DMS153 treated with DMSO at 0.1 percent for 48 hours (cell line): ENCODE data around the gene PURA.
"Not testable (repeated sequence)": the region's sequence is repeated elsewhere in the genome, so short reads cannot be mapped to it uniquely, and the experiment has no call there.

Source experiments
- DNase-seq: peaks from one replicate; lab custom pipeline; 2025; ENCODE audit not compliant: unreplicated experiment; lab: John Stamatoyannopoulos, UW

The PURA gene

DNA sequence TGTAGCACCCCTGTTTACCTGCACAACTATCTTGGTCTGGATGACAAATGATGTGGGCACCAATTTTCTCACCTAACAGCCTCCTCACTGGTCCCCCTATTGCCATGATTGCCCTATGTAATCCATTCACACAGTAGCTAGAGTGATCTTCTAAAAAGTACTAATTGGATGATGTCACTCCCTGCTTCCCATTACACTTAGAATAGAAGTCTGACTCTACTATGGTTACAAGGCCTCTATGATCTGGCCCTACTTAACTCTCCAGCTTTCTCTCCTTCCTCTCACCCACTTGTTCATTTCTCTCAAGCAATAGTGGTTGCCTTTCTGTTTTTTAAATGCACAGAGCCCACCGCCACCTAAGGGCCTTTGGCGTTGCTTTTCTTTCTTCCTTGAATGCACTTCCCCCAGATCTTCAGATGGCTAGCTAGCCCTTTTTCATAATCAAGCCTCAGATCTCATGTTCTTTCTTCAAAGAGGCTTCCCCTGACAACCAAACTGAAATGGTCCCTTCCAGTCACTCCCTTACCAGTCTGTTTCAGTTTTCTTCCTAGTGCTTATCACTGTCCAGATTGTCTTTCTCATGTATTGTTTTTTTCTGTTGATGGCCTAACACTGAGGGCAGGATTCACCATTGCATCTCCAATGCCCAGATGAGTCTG lies 20.5 kb downstream of the PURA start:
- DNase-seq, result no peak

DNA sequence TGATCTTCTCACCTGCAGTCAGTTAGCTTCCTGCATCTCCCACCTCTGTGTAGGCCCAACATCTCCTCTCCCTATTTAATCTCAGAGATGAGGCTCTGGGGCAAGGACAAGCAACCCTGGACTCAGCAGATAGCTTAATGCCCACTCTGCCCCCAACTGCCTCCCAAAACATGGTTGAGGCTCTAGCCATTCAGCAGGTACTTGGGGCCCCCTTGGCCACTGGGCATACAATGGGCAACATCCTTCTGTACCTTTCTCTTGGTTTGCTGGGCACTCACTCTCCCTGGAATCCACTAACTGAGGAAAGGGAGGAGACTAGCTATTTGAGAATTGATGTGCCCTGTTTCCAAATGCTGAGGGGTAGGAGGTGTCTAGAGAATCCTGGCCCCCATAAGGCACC lies 21.2 kb downstream of the PURA start:
- no peak for DNase-seq

DNA sequence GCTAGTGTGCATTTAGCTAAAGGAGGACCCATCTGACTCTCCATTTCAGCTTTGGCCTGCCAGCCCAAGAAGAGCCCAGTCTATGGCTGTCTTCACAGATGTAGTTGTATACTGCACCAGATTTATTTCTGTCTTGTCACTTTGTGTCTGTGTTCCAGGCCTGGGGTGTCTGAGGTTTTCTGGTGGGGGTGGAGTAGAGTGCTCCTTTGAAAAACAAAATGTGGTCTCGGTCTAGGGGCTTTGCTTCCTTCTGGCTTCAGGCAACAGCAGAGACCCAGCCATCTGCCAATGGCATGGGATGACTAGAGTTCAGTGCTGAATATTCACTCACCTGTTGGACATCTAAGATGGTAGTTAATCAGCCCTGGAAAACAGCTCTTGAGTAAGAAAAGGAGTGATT lies 22.7 kb downstream of the PURA start:
- DNase-seq, result no peak

GRCh38 chr5:140140435-140140834 lies 26.5 kb downstream of the PURA start:
- no peak for DNase-seq

GRCh38 chr5:140141241-140141640 lies 27.3 kb downstream of the PURA start:
- DNase-seq, result no peak

GRCh38 chr5:140142246-140142645 lies 28.3 kb downstream of the PURA start:
- DNase-seq, result no peak

DNA sequence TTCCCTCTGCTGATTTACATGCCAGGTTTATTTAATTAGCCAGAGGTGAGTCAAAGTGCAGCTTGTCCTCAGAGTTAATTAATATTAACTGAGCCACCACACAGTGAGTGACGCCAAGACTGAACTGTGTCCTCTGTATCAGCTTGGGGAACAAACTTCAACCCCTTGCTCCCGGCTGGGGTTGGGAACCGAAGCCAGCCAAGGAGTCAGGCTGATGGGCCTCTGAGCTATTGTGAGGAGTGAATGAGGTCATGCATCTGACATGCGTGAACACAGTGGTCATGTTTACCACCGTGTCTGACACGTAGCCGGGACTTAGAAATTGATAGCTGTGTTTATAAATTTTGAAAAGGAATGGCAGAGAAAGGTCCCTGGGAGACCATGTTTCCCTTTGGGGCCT lies 28.9 kb downstream of the PURA start:
- DNase-seq, result no peak

GRCh38 chr5:140143521-140144258 lies 29.8 kb downstream of the PURA start:
- DNase-seq, result no peak

DNA sequence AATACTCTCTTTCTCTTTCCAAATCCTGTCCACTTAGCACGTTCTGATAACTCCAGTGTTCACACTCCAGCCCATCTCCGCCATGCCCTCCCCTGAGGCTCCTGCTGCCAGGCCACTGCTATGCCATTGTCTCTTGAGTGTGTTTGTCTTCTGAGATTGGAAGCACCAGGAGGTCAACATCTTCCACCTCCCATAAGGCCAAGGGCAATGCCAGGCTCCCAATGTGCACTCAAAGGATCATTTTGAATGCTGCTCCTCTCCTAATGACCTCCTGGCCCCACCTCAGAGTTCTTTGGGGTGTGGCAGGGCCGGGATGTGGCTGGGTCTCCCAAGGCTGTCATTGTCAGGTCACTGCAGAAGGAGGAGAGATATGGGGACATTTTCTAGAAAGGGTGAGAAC lies 31.3 kb downstream of the PURA start:
- no peak for DNase-seq

DNA sequence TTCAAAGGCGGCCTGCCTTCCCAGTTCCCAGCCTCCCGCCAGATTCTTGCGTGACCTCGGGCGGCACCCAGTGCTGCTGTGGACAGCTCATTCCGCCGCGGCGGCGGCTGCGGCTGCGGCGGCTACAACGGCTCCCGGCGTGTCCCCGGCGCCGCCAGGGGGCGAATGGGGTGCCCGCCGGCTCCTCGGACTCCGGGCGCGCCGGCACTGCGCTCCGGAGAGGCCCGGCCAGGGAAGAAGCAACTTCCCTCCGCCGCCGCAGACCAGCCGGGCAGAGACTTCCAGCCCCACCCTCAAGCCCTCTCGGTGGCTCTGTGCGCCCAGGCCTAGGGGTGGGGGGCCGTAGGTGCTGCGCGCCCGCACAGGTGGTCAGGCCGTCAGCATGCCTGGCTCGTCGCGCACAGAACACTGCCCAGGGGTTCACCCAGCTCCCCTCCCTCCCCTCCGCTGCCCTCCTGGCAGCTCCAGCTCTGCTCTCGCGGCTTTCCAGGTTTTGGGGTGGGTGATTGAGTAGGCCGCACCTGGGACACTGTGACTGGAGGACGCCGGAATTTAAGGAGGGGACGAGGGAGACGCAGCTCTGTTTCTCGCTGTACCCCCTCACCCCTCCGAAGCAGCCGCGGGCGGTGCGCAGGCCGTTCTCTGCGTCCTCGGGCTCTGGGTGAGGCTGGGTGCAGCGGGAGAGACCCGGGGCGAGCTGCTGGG lies 32.1 kb downstream of the PURA start:
- no peak for DNase-seq

DNA sequence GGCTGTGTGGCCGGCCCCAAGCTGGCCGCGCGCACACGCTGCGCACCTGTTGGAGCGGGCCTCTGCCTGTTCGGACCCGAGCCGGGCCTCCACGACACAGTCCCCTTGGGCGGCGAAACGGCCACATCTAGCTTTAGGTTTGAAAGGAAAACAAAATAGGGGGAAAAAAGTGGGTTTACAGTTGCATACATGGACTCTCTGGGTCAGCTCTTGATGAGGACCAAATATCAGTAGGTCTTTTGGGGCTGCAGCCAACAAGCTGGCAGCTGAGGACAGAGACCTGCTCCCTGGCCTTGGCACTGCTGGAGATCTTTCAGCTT lies 32.6 kb downstream of the PURA start:
- DNase-seq, result no peak

DNA sequence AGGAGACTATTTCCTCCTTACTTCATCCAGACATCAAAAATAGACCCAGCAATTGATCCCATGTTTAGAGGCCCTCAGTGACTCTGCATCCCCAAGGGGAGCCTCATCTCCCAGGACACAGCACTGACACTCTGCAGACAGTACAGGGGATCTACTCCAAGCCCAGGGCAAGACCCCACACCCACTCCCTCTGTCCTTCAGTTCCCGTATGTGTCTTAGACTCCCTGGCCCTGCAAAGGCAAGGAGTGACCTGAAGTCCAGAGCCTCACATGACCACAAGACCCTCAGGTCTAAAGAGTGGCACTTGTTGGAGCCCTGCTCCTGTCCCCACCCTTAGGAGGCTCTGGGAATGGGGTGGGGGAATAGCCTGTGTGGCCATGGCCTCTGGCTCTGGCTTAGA lies 33.6 kb downstream of the PURA start:
- no peak for DNase-seq

GRCh38 chr5:140148508-140148907 lies 34.6 kb downstream of the PURA start:
- DNase-seq, result no peak

DNA sequence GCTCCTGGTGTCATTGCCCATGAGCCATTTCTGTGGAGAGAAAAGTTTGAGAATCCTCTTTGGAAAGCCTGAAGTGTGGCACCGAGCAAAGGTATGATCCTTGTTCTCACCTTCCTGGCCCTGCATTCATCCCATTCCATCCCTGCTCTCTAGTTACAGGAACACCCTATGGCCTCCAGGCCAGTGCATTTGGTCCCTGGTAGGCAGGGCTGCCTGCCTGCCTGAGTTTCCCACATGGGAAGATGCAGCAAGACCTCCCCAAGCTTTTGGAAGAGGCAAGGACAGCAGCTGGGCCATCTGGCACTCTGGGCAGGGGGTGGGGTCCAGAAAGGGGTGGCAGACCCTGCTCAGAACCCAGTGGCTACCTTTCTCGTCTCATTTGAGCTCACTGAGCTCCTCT lies 36.3 kb downstream of the PURA start:
- no peak for DNase-seq

- no peak for DNase-seq
These were observed 37.5 kb downstream of the PURA start for GRCh38 chr5:140151144-140152021.

DNA sequence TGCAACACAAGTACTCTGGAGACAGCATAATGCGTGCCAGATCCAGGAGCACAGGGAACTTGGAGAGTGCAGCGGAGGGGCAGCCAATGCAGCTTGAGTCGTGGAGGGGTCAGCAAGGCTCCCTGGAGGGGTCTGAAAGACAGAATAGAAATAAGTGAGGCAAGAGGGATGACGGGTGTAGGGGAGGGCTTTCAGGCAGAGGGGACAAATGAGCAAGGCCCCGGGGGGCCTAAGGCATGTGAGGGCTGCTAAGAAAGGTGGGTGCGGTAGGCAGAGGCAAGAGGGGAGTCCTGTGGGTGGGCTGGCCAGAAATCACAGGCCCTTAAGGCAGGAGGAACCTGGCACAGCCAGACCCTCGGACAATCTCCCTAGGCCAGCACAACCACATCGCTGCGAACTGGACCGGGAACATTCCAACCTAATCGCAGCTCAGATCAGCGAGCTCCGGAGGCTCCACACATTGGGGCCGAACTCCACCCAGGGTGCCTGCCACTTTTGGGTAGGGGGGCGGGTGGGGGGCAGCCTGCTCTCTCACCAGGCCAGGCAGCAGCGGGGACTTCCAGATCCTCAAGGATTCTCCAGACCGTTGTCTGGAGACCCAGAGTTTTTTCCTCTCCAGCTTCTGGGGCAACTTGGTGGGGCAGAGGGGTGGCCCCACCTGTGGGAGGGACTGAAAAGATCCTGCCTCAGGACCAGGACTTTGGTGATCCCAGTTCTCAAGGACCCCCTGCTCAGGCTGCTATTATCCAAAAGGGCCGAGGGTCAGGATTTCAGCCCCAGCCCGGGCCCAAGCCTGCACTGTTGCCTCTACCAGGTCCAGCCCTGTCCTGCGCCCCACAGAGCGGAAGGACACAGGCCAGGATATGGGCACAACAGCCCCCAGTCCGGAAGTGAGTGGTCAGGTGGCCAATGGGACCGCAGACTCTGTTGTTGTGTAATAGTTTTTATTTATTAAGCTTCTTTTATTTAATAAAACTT lies 38.4 kb downstream of the PURA start:
- no peak for DNase-seq

GRCh38 chr5:140153255-140153654 lies 39.3 kb downstream of the PURA start:
- DNase-seq, result no peak

- DNase-seq, result no peak
These were observed 40.0 kb downstream of the PURA start for GRCh38 chr5:140153905-140154304.

GRCh38 chr5:140154710-140155381 lies 40.9 kb downstream of the PURA start:
- DNase-seq, result not testable (repeated sequence)
